ENCODE data around the gene C1QTNF1. TPM values are rescaled to one million over a fixed set of nuclear protein-coding genes. Genes with fewer than 3 reads are reported as not detected.

Gene C1QTNF1
- total RNA-seq, 4 donors from 2014 or later = 67.1 to 147 (median 90.0) TPM

GRCh38 chr17:79044462-79044861 lies 20.5 kb downstream of the C1QTNF1 start:
- Histone ChIP-seq H3K27ac (no peak overlapping the region), H3K4me3 (no peak overlapping the region), H3K9me3 (no peaks in the 10 kb centered on the region), H3K4me1 (peaks cover 0 to 42% (median 3%) of the 10 kb centered on the region in 4 donors), H3K27me3 (no peaks in the 10 kb centered on the region), H3K36me3 (no peaks in the 10 kb centered on the region)
- TF ChIP-seq POLR2A (IDR thresholded peaks at IDR 0.05) (no peak), EP300 (IDR thresholded peaks at IDR 0.05) (no peak), CTCF (IDR thresholded peaks at IDR 0.05) (no peak)
- DNase-seq (ENCODE audit: low spot score in 2 of 2) = no peak
- 92 to 94% methylated on average over 11 of the region's 11 CpGs for WGBS, 2 donors

GRCh38 chr17:79045001-79045729 lies 21.2 kb downstream of the C1QTNF1 start:
- Histone ChIP-seq H3K4me3 (no peak overlapping the region), H3K36me3 (peaks cover 0 to 6% (median 0%) of the 10 kb centered on the region in 3 donors), H3K27me3 (no peaks in the 10 kb centered on the region), H3K27ac (no peak overlapping the region), H3K4me1 (peaks cover 0 to 41% (median 3%) of the 10 kb centered on the region in 4 donors), H3K9me3 (no peaks in the 10 kb centered on the region)
- TF ChIP-seq POLR2A (IDR thresholded peaks at IDR 0.05) (no peak), CTCF (IDR thresholded peaks at IDR 0.05) (no peak), EP300 (IDR thresholded peaks at IDR 0.05) (no peak)
- DNase-seq (ENCODE audit: low spot score in 2 of 2) = no peak
- 75 to 77% methylated on average over 15 of the region's 15 CpGs for WGBS, 2 donors

- no peaks in the 10 kb centered on the region for H3K9me3 ChIP-seq
- peaks cover 0 to 6% (median 0%) of the 10 kb centered on the region in 3 donors for H3K36me3 ChIP-seq
- TF ChIP-seq POLR2A (IDR thresholded peaks at IDR 0.05) (no peak), CTCF (IDR thresholded peaks at IDR 0.05) (peak; percentile 92 to 98 (median 95)), EP300 (IDR thresholded peaks at IDR 0.05) (no peak)
- peak; percentile 60 to 76 for DNase-seq (ENCODE audit: low spot score in 2 of 2)
- H3K27ac ChIP-seq = peak overlapping the region in 2 of 4 donors; percentile 13 to 63
- H3K27me3 ChIP-seq = no peaks in the 10 kb centered on the region
- peaks cover 0 to 41% (median 3%) of the 10 kb centered on the region in 4 donors for H3K4me1 ChIP-seq
- WGBS, 2 donors = 3% methylated on average over 11 of the region's 11 CpGs
- no peak overlapping the region for H3K4me3 ChIP-seq
Observed at GRCh38 chr17:79045842-79046196, 21.9 kb downstream of the C1QTNF1 start.

- H3K4me1 ChIP-seq = peaks cover 0 to 41% (median 3%) of the 10 kb centered on the region in 4 donors
- DNase-seq (ENCODE audit: low spot score in 2 of 2) = no peak
- H3K4me3 ChIP-seq = no peak overlapping the region
- WGBS, 2 donors = 43 to 56% methylated on average over 25 of the region's 25 CpGs
- no peak for TF ChIP-seq POLR2A (IDR thresholded peaks at IDR 0.05)
- TF ChIP-seq CTCF (IDR thresholded peaks at IDR 0.05) = no peak
- no peak for TF ChIP-seq EP300 (IDR thresholded peaks at IDR 0.05)
- H3K36me3 ChIP-seq = peaks cover 0 to 6% (median 0%) of the 10 kb centered on the region in 3 donors
- H3K27me3 ChIP-seq = no peaks in the 10 kb centered on the region
- no peaks in the 10 kb centered on the region for H3K9me3 ChIP-seq
- H3K27ac ChIP-seq = peak overlapping the region in 2 of 4 donors; percentile 13 to 63
Observed at GRCh38 chr17:79046197-79046915, 22.4 kb downstream of the C1QTNF1 start.

GRCh38 chr17:79046916-79047280 lies 22.9 kb downstream of the C1QTNF1 start:
- peaks cover 0 to 6% (median 0%) of the 10 kb centered on the region in 3 donors for H3K36me3 ChIP-seq
- H3K27me3 ChIP-seq = no peaks in the 10 kb centered on the region
- 50% methylated on average over 15 of the region's 15 CpGs for WGBS, 2 donors
- no peak for TF ChIP-seq POLR2A (IDR thresholded peaks at IDR 0.05)
- TF ChIP-seq EP300 (IDR thresholded peaks at IDR 0.05) = peak in 1 of 2 donors; percentile 15
- no peak for TF ChIP-seq CTCF (IDR thresholded peaks at IDR 0.05)
- no peak overlapping the region for H3K4me3 ChIP-seq
- DNase-seq (ENCODE audit: low spot score in 2 of 2) = no peak
- peaks cover 0 to 40% (median 3%) of the 10 kb centered on the region in 4 donors for H3K4me1 ChIP-seq
- H3K27ac ChIP-seq = peak overlapping the region in 2 of 4 donors; percentile 34 to 63
- H3K9me3 ChIP-seq = no peaks in the 10 kb centered on the region
